ENCODE measurements around the gene MIA2. TPM values are rescaled to one million over a fixed set of nuclear protein-coding genes. Genes with fewer than 3 reads are reported as not detected.
"Not testable (repeated sequence)": the region's sequence is repeated elsewhere in the genome, so short reads cannot be mapped to it uniquely, and the experiment has no call there.

The MIA2 gene
- total RNA-seq, 1 experiment from 2014 or later = 11.8 TPM

DNA sequence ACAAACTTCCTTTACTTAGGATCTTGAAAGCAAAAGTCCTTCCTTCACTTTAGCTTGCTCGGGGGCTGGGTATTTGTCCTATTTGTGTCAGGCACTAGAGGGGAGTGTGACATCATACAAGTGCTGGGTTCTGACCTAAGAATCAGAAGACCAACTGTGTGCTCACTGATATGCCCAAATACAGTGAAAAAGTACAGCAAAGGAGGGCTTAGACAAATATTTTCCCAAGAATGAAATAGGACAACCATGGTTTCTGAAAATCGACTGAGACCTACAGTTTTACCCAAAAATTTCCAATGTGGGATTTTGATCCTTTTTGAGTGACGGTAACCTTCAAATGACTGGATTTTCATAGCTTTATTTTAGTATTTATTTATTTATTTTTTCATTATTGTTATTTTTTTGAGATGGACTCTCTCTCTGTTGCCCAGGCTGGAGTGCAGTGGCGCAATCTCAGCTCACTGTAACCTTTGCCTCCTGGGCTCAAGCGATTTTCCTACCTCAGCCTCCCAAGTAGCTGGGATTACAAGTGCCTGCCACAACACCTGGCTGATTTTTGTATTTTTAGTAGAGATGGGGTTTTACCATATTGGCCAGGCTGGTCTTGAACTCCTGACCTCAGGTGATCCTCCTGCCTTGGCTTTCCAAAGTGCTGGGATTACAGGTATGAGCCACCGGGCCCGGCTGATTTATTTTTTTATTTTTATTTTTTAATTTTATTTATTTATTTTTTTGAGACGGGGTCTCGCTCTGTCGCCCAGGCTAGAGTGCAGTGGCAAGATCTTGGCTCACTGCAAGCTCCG lies 1.8 kb upstream of the MIA2 start:
- not testable (repeated sequence) for H3K27ac ChIP-seq (ENCODE audit: low read length); H2AFZ ChIP-seq (ENCODE audit: low read length)

DNA sequence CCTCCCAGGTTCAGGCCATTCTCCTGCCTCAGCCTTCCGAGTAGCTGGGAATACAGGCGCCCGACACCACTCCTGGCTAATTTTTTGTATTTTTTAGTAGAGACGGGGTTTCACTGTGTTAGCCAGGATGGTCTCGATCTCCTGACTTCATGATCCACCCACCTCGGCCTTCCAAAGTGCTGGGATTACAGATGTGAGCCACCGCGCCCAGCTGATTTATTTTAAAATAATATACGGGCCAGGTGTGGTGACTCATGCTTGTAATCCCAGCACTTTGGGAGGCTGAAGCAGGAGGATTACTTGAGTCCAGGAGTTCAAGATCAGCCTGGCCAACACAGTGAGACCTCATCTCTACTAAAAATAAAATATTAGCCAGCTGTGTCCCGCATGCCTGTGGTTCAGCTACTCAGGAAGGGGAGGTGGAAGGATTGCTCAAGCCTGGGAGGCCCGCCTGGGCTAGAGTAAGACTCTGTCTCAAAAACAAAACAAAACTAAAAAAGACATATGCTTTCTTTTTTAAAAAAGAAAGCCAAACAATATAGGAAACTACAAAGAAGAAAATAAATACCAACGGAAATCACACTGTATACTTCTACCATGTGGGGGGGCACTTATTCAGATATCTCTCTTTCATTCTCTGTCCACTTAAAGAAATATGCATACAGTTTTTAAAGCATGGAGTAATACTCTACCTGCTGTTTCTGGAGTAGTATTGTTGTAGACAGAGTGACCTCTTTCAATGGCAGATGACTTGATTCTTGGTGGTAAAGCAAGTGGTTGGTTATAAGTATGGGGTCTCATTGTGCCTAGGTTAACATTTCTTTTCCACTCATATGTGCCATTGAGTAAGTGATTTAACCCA lies 930 bp upstream of the MIA2 start:
- intact Hi-C loops (cut with micrococcal nuclease) = loop anchor here (5.0 kb wide), 1 partner anchor 125 kb away; no protein-coding TSS in a partner anchor
- ATAC-seq = peak; percentile 31; the same call in 1 of the 2 replicates
- no TSS peak for BruUV-seq (replicated peaks)

More for the DNA sequence above, 1.8 kb upstream of the MIA2 start:
- not testable (repeated sequence) for H3K9me2 ChIP-seq (replicated peaks; ENCODE audit: low read length); BruUV-seq (replicated peaks); H3K9ac ChIP-seq (ENCODE audit: low read length); H3K4me1 ChIP-seq (ENCODE audit: insufficient read depth, low read length); H3K4me3 ChIP-seq (ENCODE audit: low read length); H3K9me3 ChIP-seq (ENCODE audit: low read length); H3K36me3 ChIP-seq (ENCODE audit: low read depth, low read length); H4K20me1 ChIP-seq (ENCODE audit: low read length); H3K4me2 ChIP-seq (ENCODE audit: low read length); H3K27me3 ChIP-seq (ENCODE audit: low read length); H3F3A ChIP-seq (ENCODE audit: low read length, unreplicated experiment); H3K79me2 ChIP-seq (ENCODE audit: low read length)
- ChIA-PET CTCF (interaction anchor here (0.6 to 1.2 kb wide), 6 partner anchors 87 to 267 kb away, joined by 3 to 7 read pairs (median 4); no protein-coding TSS in a partner anchor), POLR2A (ENCODE audit: unreplicated experiment) (interaction anchor here (0.5 to 0.7 kb wide), 2 partner anchors 61 to 144 kb away, joined by 3 to 4 read pairs; no protein-coding TSS in a partner anchor)
- TF ChIP-seq, protein P1, sequence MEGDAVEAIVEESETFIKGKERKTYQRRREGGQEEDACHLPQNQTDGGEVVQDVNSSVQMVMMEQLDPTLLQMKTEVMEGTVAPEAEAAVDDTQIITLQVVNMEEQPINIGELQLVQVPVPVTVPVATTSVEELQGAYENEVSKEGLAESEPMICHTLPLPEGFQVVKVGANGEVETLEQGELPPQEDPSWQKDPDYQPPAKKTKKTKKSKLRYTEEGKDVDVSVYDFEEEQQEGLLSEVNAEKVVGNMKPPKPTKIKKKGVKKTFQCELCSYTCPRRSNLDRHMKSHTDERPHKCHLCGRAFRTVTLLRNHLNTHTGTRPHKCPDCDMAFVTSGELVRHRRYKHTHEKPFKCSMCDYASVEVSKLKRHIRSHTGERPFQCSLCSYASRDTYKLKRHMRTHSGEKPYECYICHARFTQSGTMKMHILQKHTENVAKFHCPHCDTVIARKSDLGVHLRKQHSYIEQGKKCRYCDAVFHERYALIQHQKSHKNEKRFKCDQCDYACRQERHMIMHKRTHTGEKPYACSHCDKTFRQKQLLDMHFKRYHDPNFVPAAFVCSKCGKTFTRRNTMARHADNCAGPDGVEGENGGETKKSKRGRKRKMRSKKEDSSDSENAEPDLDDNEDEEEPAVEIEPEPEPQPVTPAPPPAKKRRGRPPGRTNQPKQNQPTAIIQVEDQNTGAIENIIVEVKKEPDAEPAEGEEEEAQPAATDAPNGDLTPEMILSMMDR (conservative IDR thresholded peaks at IDR 0.05; ENCODE audit: low read depth, low read length) = peak; percentile 57
- intact Hi-C loops (cut with micrococcal nuclease) = loop anchor here (1.0 to 5.0 kb wide), 3 partner anchors 125 to 195 kb away; no protein-coding TSS in a partner anchor
- DNase-seq (peak; percentile 46), ATAC-seq (peak; percentile 82)

DNA sequence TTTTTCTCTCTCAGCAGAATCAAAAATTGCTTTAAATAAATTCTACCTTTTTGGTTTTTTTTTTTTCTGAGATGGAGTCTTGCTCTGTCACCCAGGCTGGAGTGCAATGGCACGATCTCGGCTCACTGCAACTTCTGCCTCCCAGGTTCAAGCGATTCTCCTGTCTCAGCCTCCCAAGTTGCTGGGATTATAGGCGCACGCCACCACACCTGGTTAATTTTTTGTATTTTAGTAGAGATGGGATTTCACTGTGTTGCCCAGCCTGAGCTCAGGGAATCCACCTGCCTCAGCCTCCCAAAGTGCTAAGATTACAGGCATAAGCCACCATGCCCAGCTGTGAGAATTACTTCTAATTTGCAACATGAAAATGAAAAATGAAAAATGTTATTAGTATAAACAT lies 1.3 kb downstream of the MIA2 start:
- ATAC-seq; H3K27me3 ChIP-seq (ENCODE audit: low read length); H3K79me2 ChIP-seq (ENCODE audit: low read length); H3K4me3 ChIP-seq (ENCODE audit: low read length); H3F3A ChIP-seq (ENCODE audit: low read length, unreplicated experiment); H3K4me2 ChIP-seq (ENCODE audit: low read length); H3K9ac ChIP-seq (ENCODE audit: low read length); DNase-seq; BruUV-seq (replicated peaks); H3K9me3 ChIP-seq (ENCODE audit: low read length); H4K20me1 ChIP-seq (ENCODE audit: low read length); POLR2A ChIA-PET (ENCODE audit: unreplicated experiment); H3K4me1 ChIP-seq (ENCODE audit: insufficient read depth, low read length); H2AFZ ChIP-seq (ENCODE audit: low read length); H3K27ac ChIP-seq (ENCODE audit: low read length); H3K36me3 ChIP-seq (ENCODE audit: low read depth, low read length); H3K9me2 ChIP-seq (replicated peaks; ENCODE audit: low read length); CTCF ChIA-PET: not testable (repeated sequence)
- intact Hi-C loops (cut with micrococcal nuclease) = loop anchor here (5.0 kb wide), 1 partner anchor 128 kb away; no protein-coding TSS in a partner anchor

More for the DNA sequence above, 930 bp upstream of the MIA2 start:
- no peak overlapping the region for H3K4me2 ChIP-seq (ENCODE audit: low read length)
- no peaks in the 10 kb centered on the region for H3K4me1 ChIP-seq (ENCODE audit: insufficient read depth, low read length)
- no peaks in the 10 kb centered on the region for H3K79me2 ChIP-seq (ENCODE audit: low read length)
- H3K27me3 ChIP-seq (ENCODE audit: low read length) = no peaks in the 10 kb centered on the region
- ChIA-PET POLR2A (ENCODE audit: unreplicated experiment) (no interaction called here), CTCF (interaction anchor here (0.6 kb wide), 1 partner anchor 163 kb away, joined by 6 read pairs; no protein-coding TSS in a partner anchor)
- no peak for TF ChIP-seq EZH2phosphoT487 (IDR thresholded peaks at IDR 0.05; ENCODE audit: borderline replicate concordance, low read length)
- TF ChIP-seq EZH2 (IDR thresholded peaks at IDR 0.05; ENCODE audit: low read length, unreplicated experiment) = no peak
- TF ChIP-seq, protein P1 (conservative IDR thresholded peaks at IDR 0.05; ENCODE audit: low read depth, low read length) = no peak
- no peak for DNase-seq
- no peaks in the 10 kb centered on the region for H4K20me1 ChIP-seq (ENCODE audit: low read length)
- no peaks in the 10 kb centered on the region for H3F3A ChIP-seq (ENCODE audit: low read length, unreplicated experiment)
- no peaks in the 10 kb centered on the region for H3K9me3 ChIP-seq (ENCODE audit: low read length)
- no peaks in the 10 kb centered on the region for H3K36me3 ChIP-seq (ENCODE audit: low read depth, low read length)
- no peaks in the 10 kb centered on the region for H3K9me2 ChIP-seq (replicated peaks; ENCODE audit: low read length)
- no peak overlapping the region for H2AFZ ChIP-seq (ENCODE audit: low read length)
- H3K4me3 ChIP-seq (ENCODE audit: low read length) = no peak overlapping the region
- H3K27ac ChIP-seq (ENCODE audit: low read length) = no peak overlapping the region
- no peak overlapping the region for H3K9ac ChIP-seq (ENCODE audit: low read length)

DNA sequence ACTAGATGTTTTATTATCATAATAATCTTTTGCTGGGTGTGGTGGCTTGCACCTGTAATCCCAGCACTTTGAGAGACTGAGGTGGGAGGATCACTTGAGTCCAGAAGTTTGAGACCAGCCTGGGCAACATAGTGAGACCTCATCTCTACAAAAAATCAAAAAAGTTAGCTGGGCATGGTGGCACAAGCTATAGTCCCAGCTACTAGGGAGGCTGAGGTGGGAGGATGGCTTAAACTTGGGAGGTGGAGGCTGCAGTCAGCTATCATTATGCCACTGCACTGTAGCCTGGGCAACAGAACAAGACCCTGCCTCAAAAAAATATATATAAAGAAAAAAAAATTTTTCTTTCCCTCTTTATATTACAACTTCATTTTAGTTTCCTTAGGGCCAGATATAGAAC lies 1.8 kb downstream of the MIA2 start:
- H3K4me1 ChIP-seq (ENCODE audit: insufficient read depth, low read length); H3K4me2 ChIP-seq (ENCODE audit: low read length); CTCF ChIA-PET; H3K27me3 ChIP-seq (ENCODE audit: low read length); BruUV-seq (replicated peaks); H4K20me1 ChIP-seq (ENCODE audit: low read length); H2AFZ ChIP-seq (ENCODE audit: low read length); ATAC-seq; H3K9me3 ChIP-seq (ENCODE audit: low read length); intact Hi-C loops (cut with micrococcal nuclease); POLR2A ChIA-PET (ENCODE audit: unreplicated experiment); H3K9ac ChIP-seq (ENCODE audit: low read length); H3K4me3 ChIP-seq (ENCODE audit: low read length); H3K36me3 ChIP-seq (ENCODE audit: low read depth, low read length); H3K27ac ChIP-seq (ENCODE audit: low read length); DNase-seq; H3K9me2 ChIP-seq (replicated peaks; ENCODE audit: low read length); H3F3A ChIP-seq (ENCODE audit: low read length, unreplicated experiment); H3K79me2 ChIP-seq (ENCODE audit: low read length): not testable (repeated sequence)

Measured in PC-3 (cell line).